ENCODE results near the gene MTG2. TPM values are rescaled to one million over a fixed set of nuclear protein-coding genes. Genes with fewer than 3 reads are reported as not detected.

Gene MTG2
- total and polyA plus RNA-seq, 9 donors: 12.7 to 36.9 (median 33.3) TPM

DNA sequence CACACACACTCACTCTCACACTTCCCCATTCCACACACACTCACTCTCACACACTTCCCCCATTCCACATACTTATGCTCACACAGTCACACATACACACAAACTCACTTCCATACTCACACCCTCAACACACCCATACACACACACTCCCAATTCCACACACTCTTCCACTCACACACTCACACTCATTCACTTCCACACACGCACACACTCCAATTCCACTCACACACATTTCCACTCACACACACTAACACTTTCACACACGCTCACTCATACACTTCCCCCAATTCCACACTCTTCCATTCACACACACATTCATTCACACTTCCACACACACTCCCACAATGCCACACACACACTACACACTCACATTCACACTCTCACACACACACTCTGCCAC, 47.4 kb downstream of the MTG2 start:
- Histone ChIP-seq H3K36me3 (no peaks in the 10 kb centered on the region), H3K4me3 (no peak overlapping the region), H3K9me3 (no peaks in the 10 kb centered on the region), H3K4me1 (ENCODE audit: insufficient read depth) (no peaks in the 10 kb centered on the region), H3K27me3 (no peaks in the 10 kb centered on the region), H3K27ac (no peak overlapping the region)
- 88 to 91% (median 89%) methylated on average over 2 of the region's 2 CpGs for WGBS, 3 donors
- DNase-seq: no peak
- TF ChIP-seq POLR2A (IDR thresholded peaks at IDR 0.05) (no peak), EP300 (IDR thresholded peaks at IDR 0.05) (no peak)
- TF ChIP-seq, protein P1, sequence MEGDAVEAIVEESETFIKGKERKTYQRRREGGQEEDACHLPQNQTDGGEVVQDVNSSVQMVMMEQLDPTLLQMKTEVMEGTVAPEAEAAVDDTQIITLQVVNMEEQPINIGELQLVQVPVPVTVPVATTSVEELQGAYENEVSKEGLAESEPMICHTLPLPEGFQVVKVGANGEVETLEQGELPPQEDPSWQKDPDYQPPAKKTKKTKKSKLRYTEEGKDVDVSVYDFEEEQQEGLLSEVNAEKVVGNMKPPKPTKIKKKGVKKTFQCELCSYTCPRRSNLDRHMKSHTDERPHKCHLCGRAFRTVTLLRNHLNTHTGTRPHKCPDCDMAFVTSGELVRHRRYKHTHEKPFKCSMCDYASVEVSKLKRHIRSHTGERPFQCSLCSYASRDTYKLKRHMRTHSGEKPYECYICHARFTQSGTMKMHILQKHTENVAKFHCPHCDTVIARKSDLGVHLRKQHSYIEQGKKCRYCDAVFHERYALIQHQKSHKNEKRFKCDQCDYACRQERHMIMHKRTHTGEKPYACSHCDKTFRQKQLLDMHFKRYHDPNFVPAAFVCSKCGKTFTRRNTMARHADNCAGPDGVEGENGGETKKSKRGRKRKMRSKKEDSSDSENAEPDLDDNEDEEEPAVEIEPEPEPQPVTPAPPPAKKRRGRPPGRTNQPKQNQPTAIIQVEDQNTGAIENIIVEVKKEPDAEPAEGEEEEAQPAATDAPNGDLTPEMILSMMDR (IDR thresholded peaks at IDR 0.05): no peak
- intact Hi-C loops (cut with DNase I): no loop called here

DNA sequence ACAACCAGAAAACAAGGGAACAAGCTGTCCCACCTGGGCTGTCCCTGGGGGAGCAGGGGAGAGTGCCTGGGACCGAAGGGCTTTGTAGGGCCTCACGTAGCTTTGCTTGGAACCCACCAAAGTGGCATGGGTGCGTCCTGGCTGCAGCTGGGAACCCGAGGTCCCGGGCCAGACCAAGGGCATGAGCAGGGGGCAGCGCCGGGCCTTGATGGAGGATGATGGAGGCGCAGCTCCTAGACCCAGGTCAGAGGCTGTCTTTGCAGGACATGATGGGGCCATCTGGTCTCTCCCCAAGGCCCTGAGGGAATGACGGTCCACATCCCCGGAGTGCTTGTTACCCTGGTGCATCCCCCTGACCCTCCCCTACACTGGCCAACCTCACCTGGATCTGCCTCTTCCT, 47.9 kb downstream of the MTG2 start:
- no peak for DNase-seq
- H3K4me3 ChIP-seq: no peak overlapping the region
- WGBS, 3 donors: 78 to 84% (median 80%) methylated on average over 10 of the region's 10 CpGs
- intact Hi-C loops (cut with DNase I): no loop called here
- no peaks in the 10 kb centered on the region for H3K27me3 ChIP-seq
- H3K27ac ChIP-seq: no peak overlapping the region
- no peaks in the 10 kb centered on the region for H3K36me3 ChIP-seq
- TF ChIP-seq POLR2A (IDR thresholded peaks at IDR 0.05): no peak
- no peak for TF ChIP-seq EP300 (IDR thresholded peaks at IDR 0.05)
- TF ChIP-seq, protein P1 (IDR thresholded peaks at IDR 0.05): no peak
- no peaks in the 10 kb centered on the region for H3K4me1 ChIP-seq (ENCODE audit: insufficient read depth)
- H3K9me3 ChIP-seq: no peaks in the 10 kb centered on the region

DNA sequence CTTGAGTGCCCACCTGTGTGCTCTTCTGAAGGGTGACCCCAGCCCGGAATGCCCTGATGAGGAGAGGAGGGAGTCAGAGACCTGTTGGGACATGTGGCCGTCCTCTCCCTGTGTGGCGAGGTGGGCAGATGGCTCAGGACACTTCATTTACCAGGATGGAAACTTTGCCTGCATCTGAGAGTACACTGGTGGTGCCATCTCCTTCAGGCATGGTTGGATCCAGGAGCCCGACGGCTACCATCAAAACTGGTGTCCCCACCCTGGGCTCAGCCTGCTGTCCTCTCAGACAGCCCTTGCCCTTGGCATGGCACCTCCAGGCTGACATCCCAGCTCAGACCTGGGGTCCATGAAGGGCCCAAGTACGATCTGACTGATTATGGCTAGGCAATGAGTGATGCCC, 48.5 kb downstream of the MTG2 start:
- H3K9me3 ChIP-seq: no peaks in the 10 kb centered on the region
- intact Hi-C loops (cut with DNase I): no loop called here
- no peak for DNase-seq
- WGBS, 3 donors: 88 to 93% (median 90%) methylated on average over 6 of the region's 6 CpGs
- H3K27ac ChIP-seq: no peak overlapping the region
- no peak overlapping the region for H3K4me3 ChIP-seq
- H3K4me1 ChIP-seq (ENCODE audit: insufficient read depth): no peaks in the 10 kb centered on the region
- H3K27me3 ChIP-seq: no peaks in the 10 kb centered on the region
- no peaks in the 10 kb centered on the region for H3K36me3 ChIP-seq
- TF ChIP-seq EP300 (IDR thresholded peaks at IDR 0.05) (no peak), POLR2A (IDR thresholded peaks at IDR 0.05) (no peak)
- TF ChIP-seq, protein P1 (IDR thresholded peaks at IDR 0.05): no peak

DNA sequence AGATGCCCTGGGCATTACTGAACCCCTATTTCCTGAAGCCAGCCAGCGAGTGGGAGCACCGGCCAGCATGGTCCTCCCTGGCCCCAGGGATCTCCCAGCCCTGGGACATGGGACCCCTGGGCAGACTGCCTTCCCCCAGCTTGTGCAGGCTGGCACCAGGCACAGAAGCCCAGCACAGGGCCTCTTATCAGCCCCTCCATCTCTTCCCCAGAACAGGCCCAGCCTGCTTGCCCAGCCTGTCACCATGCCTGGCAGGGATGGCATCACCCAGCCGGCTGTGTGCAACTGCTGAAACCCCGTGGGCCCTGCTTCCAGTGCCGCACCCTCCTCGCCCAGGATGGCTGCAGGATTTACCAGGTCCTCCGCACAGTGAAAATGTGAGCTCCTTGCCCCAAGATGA, 49.4 kb downstream of the MTG2 start:
- Histone ChIP-seq H3K9me3 (no peaks in the 10 kb centered on the region), H3K27ac (no peak overlapping the region), H3K27me3 (no peaks in the 10 kb centered on the region), H3K4me3 (no peak overlapping the region), H3K4me1 (ENCODE audit: insufficient read depth) (peaks cover under 1% of the 10 kb centered on the region), H3K36me3 (no peaks in the 10 kb centered on the region)
- 83 to 92% (median 87%) methylated on average over 7 of the region's 7 CpGs for WGBS, 3 donors
- no peak for DNase-seq
- TF ChIP-seq POLR2A (IDR thresholded peaks at IDR 0.05) (no peak), EP300 (IDR thresholded peaks at IDR 0.05) (no peak)
- TF ChIP-seq, protein P1 (IDR thresholded peaks at IDR 0.05): no peak
- intact Hi-C loops (cut with DNase I): no loop called here

Measured in ovary (tissue), 9 donors.